HL-60 (cell line): ENCODE measurements around the gene MACROD2.

Source experiments
- DNase-seq, 2 experiments: peaks; one replicate each; pipeline ENCODE4 v3.0.0-alpha.2; 2010 to 2020; ENCODE audit warnings: low read depth in 1 of 2, low spot score in 1 of 2
- H3K27ac ChIP-seq: fragments of 250-450 bp; sonication (Bioruptor Pico); replicated peaks from 2 replicates; pipeline ENCODE4 v1.5.1; 2020; ENCODE audit warnings: mild to moderate bottlenecking, moderate library complexity
- H3K27me3 ChIP-seq: fragments of 250-450 bp; sonication (Bioruptor Pico); 2 replicates; pipeline ENCODE4 v1.5.1; 2021; ENCODE audit warnings: mild to moderate bottlenecking, moderate library complexity; ENCODE audit not compliant: insufficient read depth, poor library complexity, severe bottlenecking
- H3K4me3 ChIP-seq: replicated peaks from 2 replicates; pipeline ENCODE4 v1.5.1; 2011; ENCODE audit warnings: mild to moderate bottlenecking, control low read depth, low read length; ENCODE audit not compliant: insufficient read depth
- CTCF ChIP-seq: IDR thresholded peaks from one replicate; pipeline ENCODE4 v1.5.1; 2011; ENCODE audit warnings: low read length, control low read depth, inconsistent platforms; ENCODE audit not compliant: insufficient read depth
- GABPA ChIP-seq: IDR thresholded peaks from 2 replicates; pipeline ENCODE4 v1.6.1; 2012; ENCODE audit warnings: low read depth
- POLR2AphosphoS5 ChIP-seq: IDR thresholded peaks from 2 replicates; pipeline ENCODE4 v1.6.1; 2012; ENCODE audit warnings: low read depth
- REST ChIP-seq: IDR thresholded peaks from 2 replicates; pipeline ENCODE4 v1.6.1; 2012; ENCODE audit warnings: low read depth; ENCODE audit not compliant: insufficient replicate concordance
- SPI1 ChIP-seq: IDR thresholded peaks from 2 replicates; pipeline ENCODE4 v1.6.1; 2012; ENCODE audit warnings: low read depth, mild to moderate bottlenecking, borderline replicate concordance

MACROD2 gene

GRCh38 chr20:14712302-14712739 is 717.0 kb downstream of the MACROD2 start:
- no peaks in the 10 kb centered on the region for H3K27me3 ChIP-seq
- DNase-seq: no peak
- H3K27ac ChIP-seq: no peak overlapping the region
- TF ChIP-seq POLR2AphosphoS5: no peak
- TF ChIP-seq REST: no peak
- no peak for TF ChIP-seq GABPA
- no peak for TF ChIP-seq CTCF
- TF ChIP-seq SPI1: no peak
- H3K4me3 ChIP-seq: no peak overlapping the region

- Histone ChIP-seq H3K4me3 (no peak overlapping the region), H3K27ac (no peak overlapping the region), H3K27me3 (no peaks in the 10 kb centered on the region)
- TF ChIP-seq POLR2AphosphoS5 (no peak), SPI1 (no peak), GABPA (no peak), CTCF (no peak), REST (no peak)
- no peak for DNase-seq
Observed at GRCh38 chr20:14715400-14715799, 720.1 kb downstream of the MACROD2 start.

- no peak overlapping the region for H3K4me3 ChIP-seq
- DNase-seq: no peak
- H3K27ac ChIP-seq: no peak overlapping the region
- no peaks in the 10 kb centered on the region for H3K27me3 ChIP-seq
- TF ChIP-seq GABPA (no peak), REST (no peak), CTCF (no peak), SPI1 (no peak), POLR2AphosphoS5 (no peak)
Observed at GRCh38 chr20:14716351-14716801, 721.1 kb downstream of the MACROD2 start.
